ENCODE measurements around the gene CACNA1E.

DNA sequence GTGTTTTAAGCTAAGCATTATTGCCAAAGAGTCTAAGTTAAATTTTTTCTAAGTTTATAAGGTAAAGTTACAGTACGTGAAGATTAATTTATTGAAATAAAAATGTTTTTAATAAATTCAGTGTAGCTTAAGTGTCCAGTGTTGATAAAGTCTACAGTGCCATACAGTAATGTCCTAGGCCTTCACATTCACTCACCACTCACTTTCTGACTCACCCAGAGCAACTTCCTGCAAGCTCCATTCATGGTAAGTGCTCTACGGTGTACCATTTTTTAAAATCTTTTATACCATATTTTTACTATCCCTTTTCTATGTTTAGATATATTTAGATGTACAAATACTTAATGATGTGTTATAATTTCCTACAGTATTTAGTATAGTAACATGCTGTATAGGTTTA is 173.2 kb downstream of the CACNA1E start:
- TF ChIP-seq, protein P1, sequence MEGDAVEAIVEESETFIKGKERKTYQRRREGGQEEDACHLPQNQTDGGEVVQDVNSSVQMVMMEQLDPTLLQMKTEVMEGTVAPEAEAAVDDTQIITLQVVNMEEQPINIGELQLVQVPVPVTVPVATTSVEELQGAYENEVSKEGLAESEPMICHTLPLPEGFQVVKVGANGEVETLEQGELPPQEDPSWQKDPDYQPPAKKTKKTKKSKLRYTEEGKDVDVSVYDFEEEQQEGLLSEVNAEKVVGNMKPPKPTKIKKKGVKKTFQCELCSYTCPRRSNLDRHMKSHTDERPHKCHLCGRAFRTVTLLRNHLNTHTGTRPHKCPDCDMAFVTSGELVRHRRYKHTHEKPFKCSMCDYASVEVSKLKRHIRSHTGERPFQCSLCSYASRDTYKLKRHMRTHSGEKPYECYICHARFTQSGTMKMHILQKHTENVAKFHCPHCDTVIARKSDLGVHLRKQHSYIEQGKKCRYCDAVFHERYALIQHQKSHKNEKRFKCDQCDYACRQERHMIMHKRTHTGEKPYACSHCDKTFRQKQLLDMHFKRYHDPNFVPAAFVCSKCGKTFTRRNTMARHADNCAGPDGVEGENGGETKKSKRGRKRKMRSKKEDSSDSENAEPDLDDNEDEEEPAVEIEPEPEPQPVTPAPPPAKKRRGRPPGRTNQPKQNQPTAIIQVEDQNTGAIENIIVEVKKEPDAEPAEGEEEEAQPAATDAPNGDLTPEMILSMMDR (conservative IDR thresholded peaks at IDR 0.05; ENCODE audit: low read length) = no peak
- TF ChIP-seq EZH2phosphoT487 (IDR thresholded peaks at IDR 0.05; ENCODE audit: borderline replicate concordance) = no peak

Measured in Loucy (cell line).